ENCODE data around the gene PLXNB3. TPM values are rescaled to one million over a fixed set of nuclear protein-coding genes. Genes with fewer than 3 reads are reported as not detected.

PLXNB3 gene
- total and polyA plus RNA-seq, 2 of the 13 experiments (the other 11 are each of a cell fraction or from before 2014, with no cell fraction given) = 3.0 to 6.9 TPM

DNA sequence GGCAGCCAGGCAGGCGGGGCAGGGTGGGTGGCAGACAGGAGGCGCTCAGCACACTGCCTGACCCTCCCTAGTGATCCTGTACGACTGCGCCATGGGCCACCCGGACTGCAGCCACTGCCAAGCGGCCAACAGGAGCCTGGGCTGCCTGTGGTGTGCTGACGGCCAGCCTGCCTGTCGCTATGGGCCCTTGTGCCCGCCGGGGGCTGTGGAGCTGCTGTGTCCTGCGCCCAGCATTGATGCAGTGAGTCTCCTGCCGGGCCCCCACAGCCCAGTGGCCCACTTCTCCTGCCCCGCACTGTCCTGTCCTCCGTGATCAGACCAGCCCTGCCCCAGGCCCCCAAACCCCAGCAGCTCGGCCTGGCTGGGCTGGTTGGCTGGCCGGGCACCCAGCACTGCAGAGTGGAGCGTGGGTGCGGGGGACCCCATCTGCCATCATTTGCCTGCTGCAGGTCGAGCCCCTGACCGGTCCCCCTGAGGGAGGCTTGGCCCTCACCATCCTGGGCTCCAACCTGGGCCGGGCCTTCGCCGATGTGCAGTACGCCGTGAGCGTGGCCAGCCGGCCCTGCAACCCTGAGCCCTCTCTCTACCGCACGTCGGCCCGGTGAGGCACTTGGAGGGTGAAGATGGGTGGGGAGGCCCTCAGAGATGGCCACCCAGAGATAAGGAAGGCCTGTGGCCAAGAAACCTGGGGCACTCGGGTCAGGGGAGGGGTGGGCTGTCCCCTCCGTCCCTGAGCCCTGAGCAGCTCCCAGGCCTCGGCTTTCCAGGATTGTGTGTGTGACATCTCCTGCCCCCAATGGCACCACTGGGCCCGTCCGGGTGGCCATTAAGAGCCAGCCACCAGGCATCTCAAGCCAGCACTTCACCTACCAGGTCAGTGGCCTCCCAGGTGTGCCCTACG lies 7.6 kb downstream of the PLXNB3 start (continued):
- no peak for TF ChIP-seq ZNF282 (IDR thresholded peaks at IDR 0.05; ENCODE audit: partially characterized antibody)
- no peak for TF ChIP-seq THAP11 (CRISPR knock-in tag; IDR thresholded peaks at IDR 0.05)

- H3K4me3 ChIP-seq (replicated peaks in 1 of 3; ENCODE audit: insufficient read depth in 1 of 3, low read depth in 2 of 3, low read length in 3 of 3) = no peak overlapping the region
- no peaks in the 10 kb centered on the region for H4K20me1 ChIP-seq (ENCODE audit: insufficient read depth, low read length)
- ATAC-seq (no peak), DNase-seq (ENCODE audit: low spot score) (no peak), FAIRE-seq (no peak)
- no TSS peak for BruUV-seq (replicated peaks)
- ChIA-PET POLR2A (no interaction called here), CTCF (ENCODE audit: low intra/inter-chr PET ratio, low total read pairs) (no interaction called here)
- intact Hi-C loops (cut with micrococcal nuclease; ENCODE audit: unreplicated experiment) = no loop called here
- WGBS (ENCODE audit: low lambda C conversion rate) = 80% methylated on average over 2 of the region's 21 CpGs
- no peaks in the 10 kb centered on the region for H3K4me1 ChIP-seq (ENCODE audit: insufficient read depth, low read length)
- no peaks in the 10 kb centered on the region for H3K36me3 ChIP-seq (replicated peaks in 1 of 2; ENCODE audit: control insufficient read depth in 1 of 2, insufficient read depth in 2 of 2, low read length in 2 of 2)
- no peaks in the 10 kb centered on the region for H3K9me3 ChIP-seq (ENCODE audit: low read length)
- no peak overlapping the region for H3K27ac ChIP-seq (ENCODE audit: extremely low read length, insufficient read depth, low read length)
- no peak overlapping the region for H2AFZ ChIP-seq (ENCODE audit: low read length)
- no peak overlapping the region for H3K9ac ChIP-seq (ENCODE audit: insufficient read depth, low read depth, low read length)
- no peak for TF ChIP-seq NR2F1 (CRISPR knock-in tag; IDR thresholded peaks at IDR 0.05)
- in situ Hi-C loops (cut with HindIII; ENCODE audit: extremely low pct_ligation_motif_present, low pct_unique_long_range_greater_than_20kb) = no loop called here
- H3K79me2 ChIP-seq (ENCODE audit: insufficient read depth, low read length) = no peaks in the 10 kb centered on the region
- no peaks in the 10 kb centered on the region for H3K27me3 ChIP-seq (ENCODE audit: control insufficient read depth in 1 of 2, insufficient read depth in 2 of 2, low read length in 2 of 2)
- no peak overlapping the region for H3K4me2 ChIP-seq (ENCODE audit: low read depth, low read length)
Measured at GRCh38 chrX:153772316-153773217, 8.5 kb downstream of the PLXNB3 start.

DNA sequence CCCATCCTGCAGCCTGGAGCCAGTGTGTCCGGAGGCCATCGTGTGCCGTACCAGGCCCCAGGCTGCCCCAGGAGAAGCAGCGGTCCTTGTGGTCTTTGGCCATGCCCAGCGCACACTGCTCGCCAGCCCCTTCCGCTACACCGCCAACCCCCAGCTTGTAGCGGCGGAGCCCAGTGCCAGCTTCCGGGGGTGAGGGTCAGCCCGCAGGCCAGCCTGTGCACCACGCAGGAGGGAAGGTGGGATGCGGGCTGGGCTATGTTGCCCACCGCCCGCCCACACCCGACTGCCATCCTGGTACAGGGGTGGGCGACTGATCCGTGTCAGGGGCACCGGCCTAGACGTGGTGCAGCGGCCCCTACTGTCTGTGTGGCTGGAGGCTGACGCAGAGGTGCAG lies 9.2 kb downstream of the PLXNB3 start:
- FAIRE-seq (no peak), ATAC-seq (no peak), DNase-seq (ENCODE audit: low spot score) (no peak)
- Histone ChIP-seq H3K4me2 (ENCODE audit: low read depth, low read length) (no peak overlapping the region), H2AFZ (ENCODE audit: low read length) (no peak overlapping the region), H3K4me1 (ENCODE audit: insufficient read depth, low read length) (no peaks in the 10 kb centered on the region), H3K79me2 (ENCODE audit: insufficient read depth, low read length) (no peaks in the 10 kb centered on the region), H3K27ac (ENCODE audit: extremely low read length, insufficient read depth, low read length) (no peak overlapping the region), H3K4me3 (replicated peaks in 1 of 3; ENCODE audit: insufficient read depth in 1 of 3, low read depth in 2 of 3, low read length in 3 of 3) (no peak overlapping the region), H4K20me1 (ENCODE audit: insufficient read depth, low read length) (no peaks in the 10 kb centered on the region), H3K9ac (ENCODE audit: insufficient read depth, low read depth, low read length) (no peak overlapping the region), H3K36me3 (replicated peaks in 1 of 2; ENCODE audit: control insufficient read depth in 1 of 2, insufficient read depth in 2 of 2, low read length in 2 of 2) (no peaks in the 10 kb centered on the region), H3K27me3 (ENCODE audit: control insufficient read depth in 1 of 2, insufficient read depth in 2 of 2, low read length in 2 of 2) (no peaks in the 10 kb centered on the region), H3K9me3 (ENCODE audit: low read length) (no peaks in the 10 kb centered on the region)
- intact Hi-C loops (cut with micrococcal nuclease; ENCODE audit: unreplicated experiment) = no loop called here
- ChIA-PET CTCF (ENCODE audit: low intra/inter-chr PET ratio, low total read pairs) (no interaction called here), POLR2A (no interaction called here)
- WGBS (ENCODE audit: low lambda C conversion rate) = no CpG with 5 or more reads among the region's 23 CpGs
- no peak for TF ChIP-seq RAD21 (CRISPR knock-in tag; IDR thresholded peaks at IDR 0.05)
- no peak for TF ChIP-seq ZNF589 (CRISPR knock-in tag; conservative IDR thresholded peaks at IDR 0.05)
- TF ChIP-seq FOXJ3 (CRISPR knock-in tag; IDR thresholded peaks at IDR 0.05; ENCODE audit: borderline replicate concordance) = no peak
- no peak for TF ChIP-seq EEA1 (CRISPR knock-in tag; IDR thresholded peaks at IDR 0.05; ENCODE audit: borderline replicate concordance)
- TF ChIP-seq ZNF563 (CRISPR knock-in tag; IDR thresholded peaks at IDR 0.05) = no peak
- no peak for TF ChIP-seq ZNF382 (CRISPR knock-in tag; IDR thresholded peaks at IDR 0.05; ENCODE audit: borderline replicate concordance)
- no peak for TF ChIP-seq ZGPAT (CRISPR knock-in tag; IDR thresholded peaks at IDR 0.05)
- no TSS peak for BruUV-seq (replicated peaks)
- in situ Hi-C loops (cut with HindIII; ENCODE audit: extremely low pct_ligation_motif_present, low pct_unique_long_range_greater_than_20kb) = no loop called here

All from HepG2 (cell line).